ENCODE data around the gene MED13L.

DNA sequence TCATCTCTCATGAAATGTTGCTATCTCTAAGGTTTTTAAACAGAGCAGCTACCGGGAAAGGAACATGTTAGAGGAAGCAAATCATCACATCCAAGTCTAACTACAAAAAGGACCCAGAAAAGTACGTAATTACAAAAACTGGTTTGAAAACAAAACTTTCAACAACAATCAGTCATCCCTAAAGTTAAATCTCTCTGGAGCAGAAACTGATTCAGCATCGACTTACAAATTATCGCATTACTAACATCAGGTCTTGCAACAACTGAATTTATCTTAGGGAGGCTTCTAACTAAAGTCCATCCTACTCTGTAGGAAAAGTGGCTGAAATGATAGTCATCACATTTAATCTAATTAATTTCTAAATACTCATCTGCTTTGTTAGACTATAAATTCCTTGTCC is 137.0 kb downstream of the MED13L start:
- TF ChIP-seq, protein P1, sequence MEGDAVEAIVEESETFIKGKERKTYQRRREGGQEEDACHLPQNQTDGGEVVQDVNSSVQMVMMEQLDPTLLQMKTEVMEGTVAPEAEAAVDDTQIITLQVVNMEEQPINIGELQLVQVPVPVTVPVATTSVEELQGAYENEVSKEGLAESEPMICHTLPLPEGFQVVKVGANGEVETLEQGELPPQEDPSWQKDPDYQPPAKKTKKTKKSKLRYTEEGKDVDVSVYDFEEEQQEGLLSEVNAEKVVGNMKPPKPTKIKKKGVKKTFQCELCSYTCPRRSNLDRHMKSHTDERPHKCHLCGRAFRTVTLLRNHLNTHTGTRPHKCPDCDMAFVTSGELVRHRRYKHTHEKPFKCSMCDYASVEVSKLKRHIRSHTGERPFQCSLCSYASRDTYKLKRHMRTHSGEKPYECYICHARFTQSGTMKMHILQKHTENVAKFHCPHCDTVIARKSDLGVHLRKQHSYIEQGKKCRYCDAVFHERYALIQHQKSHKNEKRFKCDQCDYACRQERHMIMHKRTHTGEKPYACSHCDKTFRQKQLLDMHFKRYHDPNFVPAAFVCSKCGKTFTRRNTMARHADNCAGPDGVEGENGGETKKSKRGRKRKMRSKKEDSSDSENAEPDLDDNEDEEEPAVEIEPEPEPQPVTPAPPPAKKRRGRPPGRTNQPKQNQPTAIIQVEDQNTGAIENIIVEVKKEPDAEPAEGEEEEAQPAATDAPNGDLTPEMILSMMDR (IDR thresholded peaks at IDR 0.05): no peak
- TF ChIP-seq POLR2AphosphoS5 (IDR thresholded peaks at IDR 0.05) (no peak), POLR2A (IDR thresholded peaks at IDR 0.05) (no peak)
